ENCODE measurements around the gene RCOR1.

The RCOR1 gene

GRCh38 chr14:102696332-102696731 is 103.9 kb downstream of the RCOR1 start:
- no peaks in the 10 kb centered on the region for H3K27me3 ChIP-seq

GRCh38 chr14:102696856-102697495 is 104.5 kb downstream of the RCOR1 start:
- Histone ChIP-seq H3K36me3 (peaks cover 10% of the 10 kb centered on the region), H3K27ac (peak overlapping the region; percentile 55), H3K4me3 (ENCODE audit: low read depth in 1 of 2, low read length in 1 of 2) (no peak overlapping the region), H3K27me3 (no peaks in the 10 kb centered on the region), H3K4me1 (ENCODE audit: control insufficient read depth in 1 of 2, insufficient read depth in 1 of 2, low read depth in 1 of 2, low read length in 1 of 2) (peaks cover 36 to 63% of the 10 kb centered on the region in 2 experiments), H3K9me3 (no peaks in the 10 kb centered on the region)
- no peak for TF ChIP-seq CTCF (IDR thresholded peaks at IDR 0.05)

More at GRCh38 chr14:102696332-102696731, 103.9 kb downstream of the RCOR1 start:
- Histone ChIP-seq H3K9me3 (no peaks in the 10 kb centered on the region), H3K27ac (peak overlapping the region; percentile 43), H3K4me3 (ENCODE audit: low read depth in 1 of 2, low read length in 1 of 2) (no peak overlapping the region), H3K36me3 (peaks cover 4% of the 10 kb centered on the region), H3K4me1 (ENCODE audit: control insufficient read depth in 1 of 2, insufficient read depth in 1 of 2, low read depth in 1 of 2, low read length in 1 of 2) (peaks cover 40 to 60% of the 10 kb centered on the region in 2 experiments)
- TF ChIP-seq CTCF (IDR thresholded peaks at IDR 0.05) = no peak

- Histone ChIP-seq H3K4me3 (ENCODE audit: low read depth in 1 of 2, low read length in 1 of 2) (no peak overlapping the region), H3K27ac (peak overlapping the region; percentile 55), H3K27me3 (no peaks in the 10 kb centered on the region), H3K9me3 (no peaks in the 10 kb centered on the region), H3K36me3 (peaks cover 11% of the 10 kb centered on the region), H3K4me1 (ENCODE audit: control insufficient read depth in 1 of 2, insufficient read depth in 1 of 2, low read depth in 1 of 2, low read length in 1 of 2) (peaks cover 36 to 60% of the 10 kb centered on the region in 2 experiments)
- TF ChIP-seq CTCF (IDR thresholded peaks at IDR 0.05) = no peak
Measured at GRCh38 chr14:102697501-102697900, 105.1 kb downstream of the RCOR1 start.

- Histone ChIP-seq H3K36me3 (peaks cover 18% of the 10 kb centered on the region), H3K9me3 (no peaks in the 10 kb centered on the region), H3K27ac (peak overlapping the region; percentile 0), H3K4me3 (ENCODE audit: low read depth in 1 of 2, low read length in 1 of 2) (no peak overlapping the region), H3K4me1 (ENCODE audit: control insufficient read depth in 1 of 2, insufficient read depth in 1 of 2, low read depth in 1 of 2, low read length in 1 of 2) (peaks cover 35 to 55% of the 10 kb centered on the region in 2 experiments), H3K27me3 (no peaks in the 10 kb centered on the region)
- no peak for TF ChIP-seq CTCF (IDR thresholded peaks at IDR 0.05)
Measured at GRCh38 chr14:102699416-102700110, 107.1 kb downstream of the RCOR1 start.

- no peak for TF ChIP-seq CTCF (IDR thresholded peaks at IDR 0.05)
- Histone ChIP-seq H3K36me3 (peaks cover 61% of the 10 kb centered on the region), H3K27ac (no peak overlapping the region), H3K4me3 (ENCODE audit: low read depth in 1 of 2, low read length in 1 of 2) (no peak overlapping the region), H3K4me1 (ENCODE audit: control insufficient read depth in 1 of 2, insufficient read depth in 1 of 2, low read depth in 1 of 2, low read length in 1 of 2) (peaks cover 6% of the 10 kb centered on the region in 2 experiments), H3K27me3 (no peaks in the 10 kb centered on the region), H3K9me3 (no peaks in the 10 kb centered on the region)
Measured at GRCh38 chr14:102708494-102708893, 116.0 kb downstream of the RCOR1 start.

Data from neutrophil (primary cell).